IMR-90 (cell line): ENCODE data around the gene TYRO3. TPM values are rescaled to one million over a fixed set of nuclear protein-coding genes. Genes with fewer than 3 reads are reported as not detected.

Source experiments
- ATAC-seq: fragments of 200-7000 bp; cut with Tn5 transposase; 2 replicates; pipeline ENCODE4 v1.9.1; 2020; ENCODE audit warnings: low read depth, mild to moderate bottlenecking, moderate library complexity
- BruUV-seq: library from RNA; stranded (reverse); fragments of 400-500 nt; replicated peaks from 2 replicates; lab custom pipeline; 2021; lab: Mats Ljungman, UMichigan
- CTCF ChIA-PET: fragments of 300-600 bp; formaldehyde crosslinking; extraction: SDS; loops from one replicate; lab custom pipeline; 2021; ENCODE audit warnings: antibody characterized with exemption; lab: Yijun Ruan, JAX
- POLR2A ChIA-PET: fragments of 300-600 bp; sonication (Branson Sonifier 250); formaldehyde crosslinking; loops from one replicate; lab custom pipeline; 2022; ENCODE audit warnings: antibody characterized with exemption; ENCODE audit not compliant: unreplicated experiment; lab: Charles Lee
- DNase-seq: peaks from one replicate; pipeline ENCODE4 v3.0.0; 2013
- H2AFZ ChIP-seq: replicated peaks from 2 replicates; pipeline ENCODE3; 2013; ENCODE audit warnings: low read length, mild to moderate bottlenecking; ENCODE audit not compliant: poor library complexity
- H2AK5ac ChIP-seq: 2 replicates; pipeline ENCODE4 v1.6.1; 2013; ENCODE audit warnings: low read depth, low read length, inconsistent platforms
- H2AK9ac ChIP-seq: replicated peaks from 2 replicates; pipeline ENCODE3; 2013; ENCODE audit warnings: mild to moderate bottlenecking, low read depth, low read length, moderate library complexity; ENCODE audit not compliant: poor library complexity
- H2BK120ac ChIP-seq: 2 replicates; pipeline ENCODE4 v1.6.1; 2013; ENCODE audit warnings: low read depth, low read length, inconsistent platforms
- H2BK15ac ChIP-seq: 3 replicates; pipeline ENCODE4 v1.6.1; 2013; ENCODE audit warnings: low read depth, low read length, inconsistent platforms
- H2BK20ac ChIP-seq: 2 replicates; pipeline ENCODE4 v1.6.1; 2013; ENCODE audit warnings: low read depth, mild to moderate bottlenecking, inconsistent platforms, low read length, moderate library complexity
- H2BK5ac ChIP-seq: 2 replicates; pipeline ENCODE4 v1.6.1; 2013; ENCODE audit warnings: mild to moderate bottlenecking, low read depth, low read length, inconsistent platforms; ENCODE audit not compliant: poor library complexity, severe bottlenecking
- H3K14ac ChIP-seq: replicated peaks from 2 replicates; pipeline ENCODE4 v1.6.1; 2013; ENCODE audit warnings: low read depth, low read length, inconsistent platforms
- H3K18ac ChIP-seq: 2 replicates; pipeline ENCODE4 v1.6.1; 2013; ENCODE audit warnings: low read depth, low read length, control low read depth
- H3K23ac ChIP-seq: 2 replicates; pipeline ENCODE4 v1.6.1; 2013; ENCODE audit warnings: low read depth, low read length, inconsistent platforms
- H3K27ac ChIP-seq: 2 replicates; pipeline ENCODE4 v1.5.1; 2013; ENCODE audit warnings: mild to moderate bottlenecking, control low read depth, low read length; ENCODE audit not compliant: insufficient read depth
- H3K27me3 ChIP-seq: 2 replicates; pipeline ENCODE4 v1.6.1; 2013; ENCODE audit warnings: low read length; ENCODE audit not compliant: control insufficient read depth, insufficient read depth
- H3K36me3 ChIP-seq: 2 replicates; pipeline ENCODE4 v1.6.1; 2013; ENCODE audit warnings: low read length, mixed read lengths; ENCODE audit not compliant: control insufficient read depth, insufficient read depth
- H3K4ac ChIP-seq: 2 replicates; pipeline ENCODE4 v1.6.1; 2013; ENCODE audit warnings: low read depth, low read length, inconsistent platforms
- H3K4me1 ChIP-seq: 2 replicates; pipeline ENCODE4 v1.6.1; 2013; ENCODE audit warnings: low read length, mixed read lengths; ENCODE audit not compliant: control insufficient read depth, insufficient read depth
- H3K4me2 ChIP-seq: 2 replicates; pipeline ENCODE4 v1.6.1; 2013; ENCODE audit warnings: low read depth, mild to moderate bottlenecking, control low read depth, low read length, moderate library complexity
- H3K4me3 ChIP-seq: 2 replicates; pipeline ENCODE4 v1.5.1; 2013; ENCODE audit warnings: low read depth, mild to moderate bottlenecking, control low read depth, low read length, moderate library complexity; ENCODE audit not compliant: insufficient read depth
- H3K56ac ChIP-seq: 2 replicates; pipeline ENCODE4 v1.6.1; 2013; ENCODE audit warnings: low read length, inconsistent platforms; ENCODE audit not compliant: insufficient read depth; ENCODE audit errors: extremely low read depth
- H3K79me1 ChIP-seq, 2 experiments: 2 replicates each; pipeline ENCODE4 v1.6.1; 2013; ENCODE audit warnings: low read length in 2 of 2, inconsistent platforms in 1 of 2, low read depth in 1 of 2
- H3K9ac ChIP-seq: 2 replicates; pipeline ENCODE4 v1.6.1; 2013; ENCODE audit warnings: low read depth, low read length, control low read depth
- H3K9me1 ChIP-seq: 2 replicates; pipeline ENCODE4 v1.6.1; 2013; ENCODE audit warnings: low read length, inconsistent platforms; ENCODE audit not compliant: insufficient read depth
- H3K9me3 ChIP-seq: 2 replicates; pipeline ENCODE4 v1.6.1; 2013; ENCODE audit warnings: low read length; ENCODE audit not compliant: control insufficient read depth, insufficient read depth
- H4K20me1 ChIP-seq: 2 replicates; pipeline ENCODE4 v1.6.1; 2013; ENCODE audit warnings: low read length, inconsistent platforms; ENCODE audit not compliant: insufficient read depth
- H4K5ac ChIP-seq: 2 replicates; pipeline ENCODE4 v1.6.1; 2013; ENCODE audit warnings: mild to moderate bottlenecking, low read depth, low read length, control low read depth
- H4K8ac ChIP-seq, 2 experiments: 2 replicates each; pipeline ENCODE4 v1.6.1; 2013; ENCODE audit warnings: low read depth in 2 of 2, low read length in 2 of 2, control low read depth in 1 of 2, inconsistent platforms in 1 of 2
- H4K91ac ChIP-seq: 2 replicates; pipeline ENCODE4 v1.6.1; 2013; ENCODE audit warnings: low read depth, low read length, inconsistent platforms; ENCODE audit not compliant: insufficient read depth
- BHLHE40 ChIP-seq: fragments of 150-350 bp; IDR thresholded peaks from 2 replicates; pipeline ENCODE4 v1.6.1; 2016; ENCODE audit warnings: mild to moderate bottlenecking, low read depth, low read length
- CEBPB ChIP-seq: IDR thresholded peaks from 2 replicates; pipeline ENCODE4 v1.6.1; 2012; ENCODE audit warnings: low read depth, low read length, improper control_type of control experiment
- FOS ChIP-seq: fragments of 150-350 bp; IDR thresholded peaks from 2 replicates; pipeline ENCODE4 v1.6.1; 2016; ENCODE audit warnings: low read depth, low read length
- MAFK ChIP-seq: IDR thresholded peaks from 2 replicates; pipeline ENCODE4 v1.6.1; 2012; ENCODE audit warnings: low read depth, low read length, improper control_type of control experiment
- MAZ ChIP-seq: IDR thresholded peaks from 2 replicates; pipeline ENCODE4 v1.6.1; 2012; ENCODE audit warnings: low read depth, mild to moderate bottlenecking, low read length, improper control_type of control experiment, moderate library complexity, borderline replicate concordance
- NFE2L2 ChIP-seq: fragments of 150-350 bp; IDR thresholded peaks from 2 replicates; pipeline ENCODE4 v1.6.1; 2016; ENCODE audit warnings: low read depth, mild to moderate bottlenecking, low read length
- POLR2A ChIP-seq: IDR thresholded peaks from 2 replicates; pipeline ENCODE4 v1.6.1; 2012; ENCODE audit warnings: mild to moderate bottlenecking, low read depth, low read length
- RAD21 ChIP-seq: IDR thresholded peaks from 2 replicates; pipeline ENCODE4 v1.6.1; 2012; ENCODE audit warnings: low read length, improper control_type of control experiment
- RCOR1 ChIP-seq: IDR thresholded peaks from 2 replicates; pipeline ENCODE4 v1.6.1; 2012; ENCODE audit warnings: mild to moderate bottlenecking, low read length, improper control_type of control experiment; ENCODE audit not compliant: insufficient replicate concordance
- RFX5 ChIP-seq: IDR thresholded peaks from 2 replicates; pipeline ENCODE4 v1.8.0; 2012; ENCODE audit warnings: low read depth, mild to moderate bottlenecking, low read length, moderate library complexity
- SMC3 ChIP-seq: fragments of 150-350 bp; IDR thresholded peaks from 2 replicates; pipeline ENCODE4 v1.6.1; 2016; ENCODE audit warnings: low read depth, mild to moderate bottlenecking, antibody characterized with exemption, low read length, moderate library complexity
- WGBS, 2 experiments: methylation state at CpG; one replicate each; pipeline versions ENCODE4 v1.1.5 to v1.1.7; 2013; ENCODE audit warnings: missing lambda C conversion rate in 2 of 2; ENCODE audit not compliant: insufficient read length in 1 of 2; ENCODE audit errors: extremely low coverage in 2 of 2; 5-methylcytosine and 5-hydroxymethylcytosine counted together
- dilution Hi-C: fragments of 300-500 bp; cut with HindIII; formaldehyde crosslinking; loops from one replicate; pipeline ENCODE4 v1.14.3; 2018; ENCODE audit warnings: low sequenced_read_pairs; ENCODE audit not compliant: unreplicated experiment
- in situ Hi-C: fragments of 300-500 bp; cut with MboI; formaldehyde crosslinking; loops from 3 replicates; pipeline ENCODE4 v1.14.3; 2019; ENCODE audit warnings: low sequenced_read_pairs, inconsistent platforms, mixed read lengths
- intact Hi-C: fragments of 100-400 bp; cut with micrococcal nuclease; formaldehyde crosslinking; loops from 2 replicates; pipeline ENCODE4 v1.10.0; 2022
- polyA plus RNA-seq, 3 experiments: library from polyadenylated mRNA; depleted of rRNA; stranded (reverse); fragments of >200 nt; gene quantifications; 2 replicates each; pipeline ENCODE4 v1.2.3, GENCODE V29; 2012; ENCODE audit warnings: low replicate concordance in 1 of 3
- total RNA-seq: library from RNA; depleted of rRNA; stranded (reverse); fragments of >200 nt; gene quantifications from 2 replicates; pipeline ENCODE4 v1.2.3, GENCODE V29; 2012
- TF ChIP-seq, protein P1 (sequence below): fragments of 150-350 bp; IDR thresholded peaks from 2 replicates; pipeline ENCODE4 v1.6.1; 2017; ENCODE audit warnings: mild to moderate bottlenecking, antibody characterized with exemption, low read length, low read depth

TYRO3 gene
- total and polyA plus RNA-seq, 2 of the 4 experiments (the other 2 are of a cell fraction): 11.5 to 18.4 TPM

DNA sequence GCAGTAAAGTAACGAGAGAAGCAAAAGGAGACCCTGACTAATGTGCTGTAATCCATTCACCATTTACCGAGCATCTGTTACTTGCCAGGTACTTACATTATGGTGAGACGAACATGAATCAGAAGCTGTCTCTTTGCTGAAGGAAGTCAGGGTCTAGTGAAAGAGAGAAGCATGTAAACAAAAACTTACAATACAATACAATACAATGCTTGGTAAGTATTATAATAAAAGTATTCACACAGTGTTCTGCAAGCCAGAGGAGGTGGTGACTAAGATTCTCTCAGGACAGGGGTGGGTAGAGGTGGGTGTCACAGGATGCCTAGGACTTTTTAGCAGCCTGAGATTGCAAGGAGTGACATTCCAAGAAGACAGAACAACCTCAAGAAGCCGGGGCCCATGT, 51.0 kb downstream of the TYRO3 start:
- H4K20me1 ChIP-seq: no peaks in the 10 kb centered on the region
- H3K9me1 ChIP-seq: 0 out of 2 replicates have a peak, but pooled peaks cover 4% of the 10 kb centered on the region
- ATAC-seq (no peak), DNase-seq (no peak)
- no peak overlapping the region for H3K56ac ChIP-seq
- H4K8ac ChIP-seq: no peak overlapping the region
- H3K18ac ChIP-seq: no peak overlapping the region
- no peak for TF ChIP-seq RCOR1
- TF ChIP-seq POLR2A: no peak
- TF ChIP-seq RFX5: no peak
- TF ChIP-seq MAZ: no peak
- TF ChIP-seq, protein P1, sequence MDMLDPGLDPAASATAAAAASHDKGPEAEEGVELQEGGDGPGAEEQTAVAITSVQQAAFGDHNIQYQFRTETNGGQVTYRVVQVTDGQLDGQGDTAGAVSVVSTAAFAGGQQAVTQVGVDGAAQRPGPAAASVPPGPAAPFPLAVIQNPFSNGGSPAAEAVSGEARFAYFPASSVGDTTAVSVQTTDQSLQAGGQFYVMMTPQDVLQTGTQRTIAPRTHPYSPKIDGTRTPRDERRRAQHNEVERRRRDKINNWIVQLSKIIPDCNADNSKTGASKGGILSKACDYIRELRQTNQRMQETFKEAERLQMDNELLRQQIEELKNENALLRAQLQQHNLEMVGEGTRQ: no peak
- TF ChIP-seq NFE2L2: no peak
- no peak for TF ChIP-seq MAFK
- no peak for TF ChIP-seq SMC3
- TF ChIP-seq RAD21: no peak
- no peak for TF ChIP-seq CEBPB
- TF ChIP-seq FOS: no peak
- TF ChIP-seq BHLHE40: no peak
- BruUV-seq: no TSS peak
- no peak overlapping the region for H2AK5ac ChIP-seq
- no peak overlapping the region for H3K23ac ChIP-seq
- dilution Hi-C loops: no loop called here
- WGBS, 2 experiments: 80% methylated on average over 1 of the region's 4 CpGs; no CpG with 5 or more reads in 1 of the 2 experiments
- peaks cover 3% of the 10 kb centered on the region for H3K4me1 ChIP-seq
- no peak overlapping the region for H2BK15ac ChIP-seq
- H2BK5ac ChIP-seq: no peak overlapping the region
- no peak overlapping the region for H3K27ac ChIP-seq
- no peak overlapping the region for H4K5ac ChIP-seq
- CTCF ChIA-PET: no interaction called here
- in situ Hi-C loops: no loop called here
- no peaks in the 10 kb centered on the region for H3K27me3 ChIP-seq
- no peaks in the 10 kb centered on the region for H3K79me1 ChIP-seq
- intact Hi-C loops: no loop called here
- H2AFZ ChIP-seq: no peak overlapping the region
- H2AK9ac ChIP-seq: no peak overlapping the region
- no peak overlapping the region for H3K9ac ChIP-seq
- H3K4ac ChIP-seq: no peak overlapping the region
- no peak overlapping the region for H2BK120ac ChIP-seq
- H3K4me2 ChIP-seq: no peak overlapping the region
- H4K91ac ChIP-seq: no peak overlapping the region
- H3K36me3 ChIP-seq: no peaks in the 10 kb centered on the region
- H2BK20ac ChIP-seq: no peak overlapping the region
- POLR2A ChIA-PET: no interaction called here
- no peaks in the 10 kb centered on the region; the same call in 1 of the 2 replicates for H3K9me3 ChIP-seq
- no peak overlapping the region for H3K14ac ChIP-seq
- no peak overlapping the region for H3K4me3 ChIP-seq
